Spleen (tissue), 7 donors: ENCODE results near the gene COMMD7.

ENCODE experiments used
- CTCF ChIP-seq, 11 experiments: fragments of 200-600 bp in 7 of 11; fragments of 450-650 bp in 4 of 11; sonication (generic) in 4 of 11; IDR thresholded peaks in 8 of 11; conservative IDR thresholded peaks in 3 of 11; 1 replicate in 7 of 11; 2 replicates in 4 of 11; pipeline versions ENCODE4 v1.4.0 to v1.8.0; 2016 to 2021; ENCODE audit warnings: antibody characterized with exemption in 11 of 11, inconsistent platforms in 4 of 11, mild to moderate bottlenecking in 1 of 11
- POLR2A ChIP-seq, 3 donors: fragments of 450-650 bp; IDR thresholded peaks; one replicate each; pipeline ENCODE4 v1.5.1; 2017; ENCODE audit warnings: antibody characterized with exemption in 3 of 3, mild to moderate bottlenecking in 1 of 3
- POLR2AphosphoS5 ChIP-seq, 3 donors: sonication (generic); formaldehyde crosslinking; IDR thresholded peaks; one replicate each; pipeline ENCODE4 v1.5.1; 2017; ENCODE audit warnings: antibody characterized with exemption in 3 of 3
- donor health status: DM: no; HTN: no; CAD: no; lungs with moderate emphysema.
- donor health status: DM: no; HTN: no; CAD: no.
- donor health status: DM: no; HTN: no; CAD: no.

DNA sequence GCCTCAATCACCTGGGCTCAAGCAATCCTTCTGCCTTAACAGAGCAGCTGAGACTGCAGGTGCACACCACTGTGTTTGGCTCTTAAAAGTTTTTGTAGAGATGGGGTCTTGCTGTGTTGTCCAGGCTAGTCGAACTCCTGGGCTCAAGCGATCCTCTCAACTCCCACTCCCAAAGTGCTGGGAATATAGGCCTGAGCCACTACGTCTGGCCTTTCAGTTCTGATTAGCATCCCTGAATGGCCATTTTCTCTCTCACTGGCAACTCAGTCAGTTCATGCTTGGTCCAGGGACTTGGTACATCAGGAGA lies 47.4 kb upstream of the COMMD7 start:
- no peak for TF ChIP-seq CTCF (IDR thresholded peaks at IDR 0.05 in 8 of 11, conservative IDR thresholded peaks at IDR 0.05 in 3 of 11)
- TF ChIP-seq POLR2AphosphoS5 (IDR thresholded peaks at IDR 0.05) = no peak
- TF ChIP-seq POLR2A (IDR thresholded peaks at IDR 0.05) = no peak
